ENCODE results near the gene LRRC36. TPM values are rescaled to one million over a fixed set of nuclear protein-coding genes. Genes with fewer than 3 reads are reported as not detected.

LRRC36 gene
- total RNA-seq, 4 donors from 2014 or later, result 0.42 to 0.56 TPM; not detected in 2

GRCh38 chr16:67299269-67299668, 27.3 kb upstream of the LRRC36 start:
- TF ChIP-seq POLR2A (IDR thresholded peaks at IDR 0.05) (no peak), EP300 (IDR thresholded peaks at IDR 0.05) (no peak)
- TF ChIP-seq, protein P1, sequence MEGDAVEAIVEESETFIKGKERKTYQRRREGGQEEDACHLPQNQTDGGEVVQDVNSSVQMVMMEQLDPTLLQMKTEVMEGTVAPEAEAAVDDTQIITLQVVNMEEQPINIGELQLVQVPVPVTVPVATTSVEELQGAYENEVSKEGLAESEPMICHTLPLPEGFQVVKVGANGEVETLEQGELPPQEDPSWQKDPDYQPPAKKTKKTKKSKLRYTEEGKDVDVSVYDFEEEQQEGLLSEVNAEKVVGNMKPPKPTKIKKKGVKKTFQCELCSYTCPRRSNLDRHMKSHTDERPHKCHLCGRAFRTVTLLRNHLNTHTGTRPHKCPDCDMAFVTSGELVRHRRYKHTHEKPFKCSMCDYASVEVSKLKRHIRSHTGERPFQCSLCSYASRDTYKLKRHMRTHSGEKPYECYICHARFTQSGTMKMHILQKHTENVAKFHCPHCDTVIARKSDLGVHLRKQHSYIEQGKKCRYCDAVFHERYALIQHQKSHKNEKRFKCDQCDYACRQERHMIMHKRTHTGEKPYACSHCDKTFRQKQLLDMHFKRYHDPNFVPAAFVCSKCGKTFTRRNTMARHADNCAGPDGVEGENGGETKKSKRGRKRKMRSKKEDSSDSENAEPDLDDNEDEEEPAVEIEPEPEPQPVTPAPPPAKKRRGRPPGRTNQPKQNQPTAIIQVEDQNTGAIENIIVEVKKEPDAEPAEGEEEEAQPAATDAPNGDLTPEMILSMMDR (IDR thresholded peaks at IDR 0.05), result no peak
- no peaks in the 10 kb centered on the region for H3K27me3 ChIP-seq
- H3K9me3 ChIP-seq, result no peaks in the 10 kb centered on the region
- H3K4me1 ChIP-seq, result peaks cover 15% of the 10 kb centered on the region
- no peak overlapping the region for H3K4me3 ChIP-seq
- H3K36me3 ChIP-seq, result no peaks in the 10 kb centered on the region
- WGBS, result 95% methylated on average over 15 of the region's 15 CpGs
- DNase-seq (ENCODE audit: low spot score in 2 of 2), result peak in 1 of 2 donors; percentile 39
- no peak overlapping the region for H3K27ac ChIP-seq

DNA sequence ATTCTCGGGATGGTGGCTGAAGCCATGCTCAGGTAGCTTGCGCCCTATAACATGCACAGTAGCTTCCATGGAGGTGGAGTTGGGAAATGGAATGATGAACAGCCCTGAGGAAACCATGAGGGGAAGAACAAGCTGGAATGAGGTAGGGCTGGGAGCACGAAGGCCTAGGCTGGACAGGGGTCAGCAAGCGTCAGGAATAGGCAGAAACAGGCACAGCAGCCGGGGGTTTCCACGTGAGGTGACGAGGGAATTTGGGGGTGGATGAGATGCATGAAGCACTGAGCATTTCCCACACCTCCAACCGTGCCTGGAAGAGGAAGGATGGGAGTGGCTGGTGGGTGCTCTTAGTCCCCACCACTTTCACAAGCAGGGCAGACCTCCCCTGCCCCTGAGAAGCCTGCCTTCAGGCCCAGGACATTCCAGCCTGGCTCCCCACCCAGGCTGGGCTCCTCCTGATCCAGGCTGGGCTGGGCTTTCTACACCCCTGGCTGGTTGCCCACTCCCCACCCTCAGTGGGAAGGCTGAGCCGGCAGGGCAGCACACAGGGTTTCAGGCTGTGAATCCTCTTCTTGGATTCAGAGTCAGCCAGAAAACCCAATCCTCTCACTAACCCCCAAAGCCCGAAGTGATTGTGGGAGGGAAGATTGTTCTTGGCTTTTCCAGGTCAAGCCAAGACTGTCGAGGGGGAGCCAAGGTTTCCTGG, 25.4 kb upstream of the LRRC36 start:
- no peaks in the 10 kb centered on the region for H3K36me3 ChIP-seq
- H3K9me3 ChIP-seq, result no peaks in the 10 kb centered on the region
- no peak for TF ChIP-seq POLR2A (IDR thresholded peaks at IDR 0.05)
- TF ChIP-seq, protein P1 (IDR thresholded peaks at IDR 0.05), result no peak
- TF ChIP-seq POLR2AphosphoS5 (IDR thresholded peaks at IDR 0.05), result no peak
- no peak for TF ChIP-seq EP300 (IDR thresholded peaks at IDR 0.05)
- no peak overlapping the region for H3K4me3 ChIP-seq
- peaks cover 15% of the 10 kb centered on the region for H3K4me1 ChIP-seq
- H3K27me3 ChIP-seq, result no peaks in the 10 kb centered on the region
- peak in 1 of 2 donors; percentile 83 for DNase-seq (ENCODE audit: low spot score in 2 of 2)
- H3K27ac ChIP-seq, result peak overlapping the region; percentile 45
- 59% methylated on average over 10 of the region's 11 CpGs for WGBS

GRCh38 chr16:67302076-67302475, 24.5 kb upstream of the LRRC36 start:
- TF ChIP-seq EP300 (IDR thresholded peaks at IDR 0.05) (no peak), POLR2AphosphoS5 (IDR thresholded peaks at IDR 0.05) (no peak), POLR2A (IDR thresholded peaks at IDR 0.05) (no peak)
- TF ChIP-seq, protein P1 (IDR thresholded peaks at IDR 0.05), result no peak
- DNase-seq (ENCODE audit: low spot score in 2 of 2), result peak in 1 of 2 donors; percentile 21
- Histone ChIP-seq H3K4me1 (peaks cover 15% of the 10 kb centered on the region), H3K4me3 (no peak overlapping the region), H3K27me3 (no peaks in the 10 kb centered on the region), H3K9me3 (no peaks in the 10 kb centered on the region), H3K36me3 (no peaks in the 10 kb centered on the region), H3K27ac (peak overlapping the region; percentile 45)
- 64% methylated on average over 7 of the region's 7 CpGs for WGBS

DNA sequence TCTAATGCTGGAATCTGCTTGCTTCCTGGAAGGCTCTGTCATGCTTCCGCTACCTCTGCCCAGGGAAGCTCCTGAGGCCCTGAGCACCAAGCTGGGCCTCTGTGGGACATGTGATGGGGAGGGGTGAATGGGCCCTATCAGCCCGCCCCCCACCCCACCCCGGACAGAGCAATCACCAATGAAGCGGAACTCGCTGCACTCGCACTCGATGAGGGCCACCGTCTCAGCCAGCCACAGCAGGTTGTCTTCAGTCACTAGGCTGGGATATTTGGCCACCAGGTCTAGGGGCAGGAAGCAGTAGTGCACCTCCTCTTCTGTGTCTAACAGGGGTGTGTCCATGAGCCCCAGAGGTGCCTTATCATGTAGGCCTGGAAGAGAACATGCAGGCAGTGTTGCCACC, 23.6 kb upstream of the LRRC36 start:
- DNase-seq (ENCODE audit: low spot score in 2 of 2), result peak in 1 of 2 donors; percentile 56
- Histone ChIP-seq H3K4me1 (peaks cover 15% of the 10 kb centered on the region), H3K36me3 (no peaks in the 10 kb centered on the region), H3K27me3 (no peaks in the 10 kb centered on the region), H3K4me3 (no peak overlapping the region), H3K9me3 (no peaks in the 10 kb centered on the region), H3K27ac (no peak overlapping the region)
- WGBS, result 87% methylated on average over 3 of the region's 8 CpGs
- TF ChIP-seq, protein P1 (IDR thresholded peaks at IDR 0.05), result no peak
- TF ChIP-seq EP300 (IDR thresholded peaks at IDR 0.05) (no peak), POLR2A (IDR thresholded peaks at IDR 0.05) (no peak), POLR2AphosphoS5 (IDR thresholded peaks at IDR 0.05) (no peak)

GRCh38 chr16:67304020-67304419, 22.6 kb upstream of the LRRC36 start:
- no peak for TF ChIP-seq POLR2AphosphoS5 (IDR thresholded peaks at IDR 0.05)
- TF ChIP-seq EP300 (IDR thresholded peaks at IDR 0.05), result no peak
- TF ChIP-seq, protein P1 (IDR thresholded peaks at IDR 0.05), result no peak
- TF ChIP-seq POLR2A (IDR thresholded peaks at IDR 0.05), result no peak
- WGBS, result 29% methylated on average over 1 of the region's 1 CpG
- peaks cover 15% of the 10 kb centered on the region for H3K4me1 ChIP-seq
- H3K4me3 ChIP-seq, result no peak overlapping the region
- H3K36me3 ChIP-seq, result no peaks in the 10 kb centered on the region
- H3K27ac ChIP-seq, result no peak overlapping the region
- H3K27me3 ChIP-seq, result no peaks in the 10 kb centered on the region
- DNase-seq (ENCODE audit: low spot score in 2 of 2), result peak in 1 of 2 donors; percentile 11
- no peaks in the 10 kb centered on the region for H3K9me3 ChIP-seq
